Pancreas (tissue), 10 donors: Measurements from ENCODE around the gene HAND2. TPM values are rescaled to one million over a fixed set of nuclear protein-coding genes. Genes with fewer than 3 reads are reported as not detected.

Experiments used
- ATAC-seq, 4 donors: fragments of 200-7000 bp; cut with Tn5 transposase; one replicate each; pipeline versions ENCODE4 v1.8.0 to v1.9.1; 2020; ENCODE audit warnings: mild to moderate bottlenecking in 4 of 4, moderate library complexity in 4 of 4
- DNase-seq, 6 donors: peaks; one replicate each; pipeline ENCODE4 v3.0.0-alpha.2; 2020
- FAIRE-seq: peaks from 2 replicates; lab custom pipeline; 2012; peaks lifted over from hg19 to GRCh38; lab: Jason Lieb, UNC
- H3K27ac ChIP-seq, 4 donors: fragments of 200-600 bp; sonication (generic); 1 replicate in 3 of 4; 2 replicates in 1 of 4; pipeline versions ENCODE4 v1.5.0 to v1.8.0; 2020
- H3K27me3 ChIP-seq, 4 donors: fragments of 200-600 bp; one replicate each; pipeline ENCODE4 v1.8.0; 2021
- H3K36me3 ChIP-seq, 3 donors: fragments of 200-600 bp; sonication (generic) in 1 of 3; one replicate each; pipeline versions ENCODE4 v1.5.0 to v1.8.0; 2020 to 2021
- H3K4me1 ChIP-seq, 3 donors: fragments of 200-600 bp; one replicate each; pipeline ENCODE4 v1.8.0; 2021
- H3K4me3 ChIP-seq, 4 donors: fragments of 200-600 bp; sonication (generic) in 2 of 4; one replicate each; pipeline versions ENCODE4 v1.5.0 to v1.8.0; 2020 to 2021
- H3K9me3 ChIP-seq, 4 donors: fragments of 200-600 bp; one replicate each; pipeline ENCODE4 v1.8.0; 2021
- WGBS, 2 donors: extraction: QIAGEN DNeasy Blood & Tissue Kit; methylation state at CpG; one replicate each; pipeline ENCODE4 v1.1.7; 2013; 5-methylcytosine and 5-hydroxymethylcytosine counted together
- intact Hi-C, 3 donors: fragments of 100-400 bp; cut with DNase I; formaldehyde crosslinking; loops; one replicate each; pipeline versions ENCODE4 v1.11.1 to v1.14.2; 2022
- polyA plus RNA-seq, 2 donors: library from polyadenylated mRNA; stranded (reverse); fragments of 200-250 nt; gene quantifications; one replicate each; pipeline ENCODE4 v1.2.3, GENCODE V29; 2013
- total RNA-seq, 6 donors: library from RNA; stranded (reverse); fragmentation: NEBNext Ultra II Directional in 4 of 6; extraction: Animal tissue kit (Norgen Biotek cat#: 25700) in 4 of 6; gene quantifications; one replicate each; pipeline versions ENCODE4 v1.2.1 to v1.2.4, GENCODE V29; 2021 to 2023
- TF ChIP-seq, protein P1 (sequence below), 4 donors: fragments of 200-600 bp; sonication (generic) in 3 of 4; IDR thresholded peaks; one replicate each; pipeline versions ENCODE4 v1.5.0 to v1.8.0; 2021; ENCODE audit warnings: antibody characterized with exemption in 4 of 4
- donor health status: healthy with polysubstance abuse.
- donor health status: DM: no; HTN: no; CAD: no; lungs with moderate emphysema.
- donor health status: DM: no; HTN: no; CAD: no.
- donor health status: control.
- donor health status: control.
- donor health status: Bipolar disorder and iron deficiency.
- donor health status: DM: yes; HTN: yes; CAD: no.
- donor health status: DM: no; HTN: no; CAD: no.
- donor health status: DM: no; HTN: no; CAD: no.
- donor health status: DM: yes; HTN: yes; CAD: no.

HAND2 gene
- total and polyA plus RNA-seq, 8 donors, result 1.7 to 11.4 (median 3.5) TPM

DNA sequence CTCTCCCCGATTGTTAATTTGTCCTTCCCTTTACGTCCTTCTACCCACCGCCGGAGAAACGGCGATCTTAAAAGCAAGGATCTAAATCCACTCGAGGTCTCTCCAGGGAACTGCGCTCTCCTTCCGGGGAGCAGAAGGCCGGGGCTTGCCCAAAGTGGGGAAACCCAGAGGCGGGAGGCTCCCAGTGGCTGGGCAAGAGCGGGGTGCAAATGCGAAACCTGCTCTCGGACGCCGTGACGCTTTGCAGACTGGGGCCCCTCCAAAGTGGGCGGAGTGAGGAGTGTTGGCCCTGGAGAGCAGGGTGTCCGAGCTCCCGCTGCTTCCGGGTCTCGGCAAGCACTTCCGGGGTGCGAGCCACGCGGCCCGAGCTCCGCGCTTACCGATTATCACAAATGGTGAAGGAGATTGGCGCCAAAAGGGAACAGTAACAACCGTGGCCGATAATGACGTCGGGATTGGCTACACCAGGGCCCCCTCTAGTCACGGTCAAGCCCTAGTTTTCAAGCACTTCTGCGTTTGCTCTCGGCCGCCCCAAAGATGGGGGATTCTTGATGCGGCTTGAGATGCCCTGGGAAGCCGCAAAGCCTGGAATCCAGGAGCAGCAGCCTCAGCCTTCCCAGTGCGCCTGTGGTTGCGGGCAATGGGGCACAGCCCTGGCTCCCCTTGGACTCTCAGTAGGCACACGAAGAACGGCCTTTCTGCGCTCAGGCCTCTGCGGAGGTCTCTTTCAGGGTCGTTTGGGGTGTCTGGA is 29.0 kb downstream of the HAND2 start:
- no peaks in the 10 kb centered on the region for H3K4me1 ChIP-seq
- FAIRE-seq (no peak), DNase-seq (no peak), ATAC-seq (peak in 1 of 4 donors; percentile 51)
- no peaks in the 10 kb centered on the region for H3K36me3 ChIP-seq
- 39 to 40% methylated on average over 48 of the region's 48 CpGs for WGBS, 2 donors
- TF ChIP-seq, protein P1, sequence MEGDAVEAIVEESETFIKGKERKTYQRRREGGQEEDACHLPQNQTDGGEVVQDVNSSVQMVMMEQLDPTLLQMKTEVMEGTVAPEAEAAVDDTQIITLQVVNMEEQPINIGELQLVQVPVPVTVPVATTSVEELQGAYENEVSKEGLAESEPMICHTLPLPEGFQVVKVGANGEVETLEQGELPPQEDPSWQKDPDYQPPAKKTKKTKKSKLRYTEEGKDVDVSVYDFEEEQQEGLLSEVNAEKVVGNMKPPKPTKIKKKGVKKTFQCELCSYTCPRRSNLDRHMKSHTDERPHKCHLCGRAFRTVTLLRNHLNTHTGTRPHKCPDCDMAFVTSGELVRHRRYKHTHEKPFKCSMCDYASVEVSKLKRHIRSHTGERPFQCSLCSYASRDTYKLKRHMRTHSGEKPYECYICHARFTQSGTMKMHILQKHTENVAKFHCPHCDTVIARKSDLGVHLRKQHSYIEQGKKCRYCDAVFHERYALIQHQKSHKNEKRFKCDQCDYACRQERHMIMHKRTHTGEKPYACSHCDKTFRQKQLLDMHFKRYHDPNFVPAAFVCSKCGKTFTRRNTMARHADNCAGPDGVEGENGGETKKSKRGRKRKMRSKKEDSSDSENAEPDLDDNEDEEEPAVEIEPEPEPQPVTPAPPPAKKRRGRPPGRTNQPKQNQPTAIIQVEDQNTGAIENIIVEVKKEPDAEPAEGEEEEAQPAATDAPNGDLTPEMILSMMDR (IDR thresholded peaks at IDR 0.05), result no peak
- H3K27me3 ChIP-seq, result no peaks in the 10 kb centered on the region
- intact Hi-C loops, result loop anchor here in 2 of 3 donors (10.0 kb wide), 3 partner anchors 244 to 614 kb away; no protein-coding TSS in a partner anchor
- H3K4me3 ChIP-seq, result peak overlapping the region in 2 of 4 donors; percentile 23 to 36
- no peak overlapping the region for H3K27ac ChIP-seq
- H3K9me3 ChIP-seq, result no peaks in the 10 kb centered on the region

GRCh38 chr4:173499658-173500535 is 30.1 kb downstream of the HAND2 start:
- TF ChIP-seq, protein P1 (IDR thresholded peaks at IDR 0.05), result no peak
- Histone ChIP-seq H3K36me3 (no peaks in the 10 kb centered on the region), H3K4me3 (no peak overlapping the region), H3K27ac (no peak overlapping the region), H3K27me3 (no peaks in the 10 kb centered on the region), H3K4me1 (no peaks in the 10 kb centered on the region), H3K9me3 (no peaks in the 10 kb centered on the region)
- FAIRE-seq (no peak), DNase-seq (no peak), ATAC-seq (no peak)
- intact Hi-C loops, result loop anchor here in 2 of 3 donors (10.0 kb wide), 5 partner anchors 75 to 615 kb away; no protein-coding TSS in a partner anchor
- WGBS, 2 donors, result 59 to 61% methylated on average over 38 of the region's 38 CpGs

DNA sequence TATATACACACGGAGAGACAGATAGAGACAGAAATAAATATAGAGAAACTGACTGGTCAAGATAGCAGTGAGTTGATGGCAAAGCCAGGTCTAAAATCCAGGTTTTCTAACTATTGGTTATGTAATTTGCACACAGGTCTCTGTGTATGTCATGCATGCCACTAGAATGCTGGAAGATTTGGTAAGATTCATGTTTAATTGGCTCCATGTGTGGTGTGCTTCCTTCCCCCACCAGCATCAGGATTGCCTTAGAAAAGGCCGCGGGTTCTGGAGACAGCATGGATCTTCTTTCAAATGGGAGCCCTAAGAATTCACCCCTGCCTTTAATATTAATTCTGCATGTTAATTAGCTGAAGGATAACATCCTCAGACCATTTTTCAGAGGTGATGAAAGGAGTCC is 31.3 kb downstream of the HAND2 start:
- ATAC-seq (no peak), DNase-seq (no peak), FAIRE-seq (no peak)
- WGBS, 2 donors, result 83 to 89% methylated on average over 3 of the region's 3 CpGs
- Histone ChIP-seq H3K4me3 (no peak overlapping the region), H3K27ac (no peak overlapping the region), H3K36me3 (no peaks in the 10 kb centered on the region), H3K27me3 (no peaks in the 10 kb centered on the region), H3K9me3 (no peaks in the 10 kb centered on the region), H3K4me1 (no peaks in the 10 kb centered on the region)
- intact Hi-C loops, result loop anchor here in 2 of 3 donors (10.0 kb wide), 2 partner anchors 74 to 484 kb away; no protein-coding TSS in a partner anchor
- TF ChIP-seq, protein P1 (IDR thresholded peaks at IDR 0.05), result no peak

DNA sequence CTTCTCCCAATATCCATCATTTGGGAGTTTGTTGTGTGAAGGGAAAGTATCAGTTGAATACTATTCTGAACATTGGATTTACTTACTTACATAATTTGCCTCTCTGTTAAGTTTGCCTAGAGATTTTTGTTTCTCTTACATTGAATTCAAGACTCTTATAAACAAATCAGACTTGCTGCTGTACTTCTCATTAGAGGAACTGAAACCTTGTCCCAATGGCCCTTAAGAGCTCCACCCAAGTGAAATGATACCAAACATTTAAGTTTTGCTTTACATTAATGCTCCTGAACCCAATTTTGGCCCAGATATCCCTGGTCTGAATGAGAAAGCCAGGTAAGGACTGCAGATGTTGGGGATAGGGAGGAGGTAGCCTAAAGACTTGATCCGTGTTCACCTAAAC is 32.0 kb downstream of the HAND2 start:
- WGBS, 2 donors, result 84 to 91% methylated on average over 1 of the region's 1 CpG
- no peaks in the 10 kb centered on the region for H3K36me3 ChIP-seq
- intact Hi-C loops, result loop anchor here in 2 of 3 donors (10.0 kb wide), 2 partner anchors 73 to 483 kb away; no protein-coding TSS in a partner anchor
- H3K9me3 ChIP-seq, result no peaks in the 10 kb centered on the region
- no peak for ATAC-seq
- H3K27ac ChIP-seq, result no peak overlapping the region
- no peak for FAIRE-seq
- H3K27me3 ChIP-seq, result no peaks in the 10 kb centered on the region
- H3K4me1 ChIP-seq, result no peaks in the 10 kb centered on the region
- TF ChIP-seq, protein P1 (IDR thresholded peaks at IDR 0.05), result no peak
- DNase-seq, result no peak
- H3K4me3 ChIP-seq, result no peak overlapping the region
